Measurements from ENCODE around the gene SRSF1.

Gene SRSF1

DNA sequence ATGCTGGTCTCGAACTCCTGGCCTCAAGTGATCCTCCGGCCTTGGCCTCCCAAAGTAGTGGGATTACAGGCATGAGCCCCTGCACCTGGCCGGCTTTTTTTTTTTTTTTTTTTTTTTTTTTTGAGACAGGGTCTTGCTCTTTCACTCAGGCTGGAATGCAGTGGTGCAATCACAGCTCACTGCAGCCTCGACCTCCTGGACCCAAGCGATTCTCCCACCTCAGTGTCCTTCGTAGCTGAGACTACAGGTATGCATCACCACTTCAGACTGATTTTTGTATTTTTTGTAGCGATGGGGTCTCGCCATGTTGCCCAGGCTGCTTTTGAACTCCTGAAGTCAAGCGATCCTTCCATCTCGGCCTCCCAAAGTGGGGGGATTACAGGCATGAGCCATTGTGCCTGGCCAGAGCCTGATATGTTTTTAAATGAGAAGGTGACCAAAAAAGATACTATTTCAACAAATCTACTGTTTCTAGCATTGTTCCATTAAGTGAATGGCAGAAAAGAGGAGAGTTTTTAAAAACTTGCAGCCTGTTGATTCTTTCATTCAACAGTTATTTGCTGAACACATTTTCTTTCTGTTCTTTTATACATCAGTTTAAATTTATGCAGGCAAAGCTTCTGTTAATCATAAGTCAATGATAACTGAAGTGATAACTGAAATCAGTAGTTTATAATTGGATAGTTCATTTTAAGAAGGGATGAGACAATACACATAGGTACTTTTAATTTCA is 3.2 kb upstream of the SRSF1 start:
- DNase-seq: no peak

DNA sequence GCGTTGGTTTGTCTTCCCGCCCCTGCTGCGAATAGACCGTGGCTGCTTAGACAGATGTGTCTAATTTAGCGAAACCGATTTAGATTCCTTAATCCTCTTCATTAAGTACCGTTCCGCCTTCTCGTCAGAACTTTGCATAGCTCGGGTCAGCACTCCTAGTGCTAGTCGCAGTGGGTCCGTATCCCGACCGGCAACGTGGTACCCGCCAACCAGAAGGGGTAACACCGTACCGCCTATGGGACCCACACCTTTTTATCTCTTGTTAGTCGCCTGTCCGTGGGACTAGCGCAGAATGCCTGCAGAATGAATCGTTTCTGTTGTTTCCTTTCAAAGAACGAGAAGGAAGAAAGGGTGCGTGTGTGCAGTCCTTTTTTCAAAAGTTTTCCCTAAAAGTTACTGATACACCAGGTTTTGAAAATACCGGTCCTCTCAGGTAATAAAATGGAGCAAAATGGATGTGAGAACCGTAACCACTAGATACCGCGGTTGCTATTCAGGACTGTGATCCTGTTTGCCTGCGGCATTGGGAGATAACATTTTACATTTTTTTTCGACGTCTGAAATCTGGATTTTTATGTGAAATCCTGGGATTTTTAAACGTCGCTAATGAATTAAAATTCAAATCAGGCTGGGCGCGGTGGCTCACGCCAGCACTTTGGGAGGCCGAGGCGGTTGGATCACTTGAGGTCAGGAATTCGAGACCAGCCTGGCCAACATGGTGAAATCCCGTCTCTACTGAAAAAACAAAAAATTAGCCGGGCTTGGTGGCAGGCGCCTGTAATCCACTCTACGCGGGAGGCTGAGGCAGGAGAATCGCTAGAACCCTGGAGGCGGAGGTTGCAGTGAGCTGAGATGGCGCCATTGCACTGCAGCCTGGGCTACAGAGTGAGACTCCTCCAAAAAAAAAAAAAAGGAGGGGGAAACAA is 998 bp upstream of the SRSF1 start:
- no peak for DNase-seq

GRCh38 chr17:58006560-58006923 is 504 bp downstream of the SRSF1 start:
- peak; percentile 56 for DNase-seq

GRCh38 chr17:58005728-58006559 is 1.1 kb downstream of the SRSF1 start:
- DNase-seq: no peak

DNA sequence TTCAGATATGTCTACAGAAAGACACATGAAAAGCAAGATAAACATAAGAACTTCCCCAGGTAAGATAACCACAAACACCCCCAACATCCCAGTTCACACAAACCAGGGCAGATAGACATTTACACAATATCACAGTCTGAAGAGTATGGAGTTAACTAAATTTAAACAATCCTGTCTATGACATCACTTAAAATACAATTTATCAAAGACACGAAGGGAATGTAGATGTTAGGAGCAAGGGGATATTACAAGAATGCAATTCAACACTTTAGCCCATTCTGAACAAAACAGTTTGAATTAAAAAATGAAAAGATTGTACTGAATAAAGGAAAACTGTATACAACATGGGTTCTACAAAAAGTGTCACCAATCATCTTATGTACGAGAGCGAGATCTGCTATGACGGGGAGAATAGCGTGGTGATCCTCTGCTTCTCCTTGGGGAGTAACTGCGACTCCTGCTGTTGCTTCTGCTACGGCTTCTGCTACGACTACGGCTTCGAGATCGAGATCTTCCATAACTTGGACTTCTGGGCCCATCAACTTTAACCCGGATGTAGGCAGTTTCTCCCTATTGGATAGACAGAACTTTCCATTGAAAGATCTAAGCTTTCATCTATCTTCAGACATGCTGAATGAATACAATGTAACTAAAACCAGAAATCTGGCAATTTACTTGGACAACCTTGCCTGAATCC is 1.9 kb downstream of the SRSF1 start:
- DNase-seq: no peak

DNA sequence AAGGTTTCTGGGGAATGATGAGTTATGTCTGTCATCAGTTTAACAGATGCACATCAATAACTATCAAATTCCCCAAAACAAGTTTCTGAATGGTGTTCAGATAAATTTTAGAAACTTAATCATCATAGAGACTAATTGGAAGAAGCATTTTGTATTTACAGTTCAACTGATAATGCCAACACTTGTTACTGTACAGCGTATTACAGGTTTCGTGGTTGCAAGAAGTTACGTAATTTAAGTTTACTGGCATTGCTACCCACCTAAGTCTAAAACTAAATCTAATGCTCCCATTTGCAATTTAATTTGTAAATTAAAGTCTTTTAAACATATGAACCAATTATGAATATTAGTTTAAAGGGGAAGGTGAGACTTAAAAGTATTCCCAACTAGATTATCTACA is 3.0 kb downstream of the SRSF1 start:
- no peak for DNase-seq

- no peak for DNase-seq
These were observed 4.1 kb downstream of the SRSF1 start for GRCh38 chr17:58002973-58003372.

- DNase-seq: no peak
These were observed 4.7 kb downstream of the SRSF1 start for GRCh38 chr17:58002154-58002948.

DNA sequence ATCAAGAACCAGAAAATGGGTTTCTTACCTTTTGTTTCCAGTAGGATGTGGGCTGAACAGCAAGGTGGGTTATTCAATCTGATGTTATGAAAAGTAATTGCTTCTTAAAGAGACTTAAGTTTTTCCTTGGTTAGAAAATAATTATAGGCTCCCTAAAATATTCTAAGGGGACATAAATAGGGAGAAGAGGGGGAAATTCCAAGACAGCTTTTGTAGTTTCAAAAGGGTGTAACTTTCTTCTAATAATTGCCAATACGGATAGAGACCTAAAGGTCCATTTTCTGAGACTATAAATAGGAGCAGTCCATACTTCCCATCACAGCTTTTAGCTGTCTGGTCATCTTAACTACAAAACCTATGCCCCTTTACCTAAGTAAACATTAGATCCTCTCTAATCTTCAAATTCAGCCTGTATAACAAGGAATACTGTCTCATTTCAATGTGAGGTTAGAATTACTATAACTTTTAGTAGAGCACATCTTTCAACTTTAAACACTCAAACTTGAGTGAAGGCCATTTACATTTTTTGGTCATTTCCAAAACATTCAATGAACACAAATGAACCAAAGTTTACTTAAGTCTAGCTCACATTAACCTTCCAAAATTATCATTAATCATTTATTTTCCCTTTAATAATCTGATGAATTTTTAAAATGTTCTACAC is 5.5 kb downstream of the SRSF1 start:
- no peak for DNase-seq

DNA sequence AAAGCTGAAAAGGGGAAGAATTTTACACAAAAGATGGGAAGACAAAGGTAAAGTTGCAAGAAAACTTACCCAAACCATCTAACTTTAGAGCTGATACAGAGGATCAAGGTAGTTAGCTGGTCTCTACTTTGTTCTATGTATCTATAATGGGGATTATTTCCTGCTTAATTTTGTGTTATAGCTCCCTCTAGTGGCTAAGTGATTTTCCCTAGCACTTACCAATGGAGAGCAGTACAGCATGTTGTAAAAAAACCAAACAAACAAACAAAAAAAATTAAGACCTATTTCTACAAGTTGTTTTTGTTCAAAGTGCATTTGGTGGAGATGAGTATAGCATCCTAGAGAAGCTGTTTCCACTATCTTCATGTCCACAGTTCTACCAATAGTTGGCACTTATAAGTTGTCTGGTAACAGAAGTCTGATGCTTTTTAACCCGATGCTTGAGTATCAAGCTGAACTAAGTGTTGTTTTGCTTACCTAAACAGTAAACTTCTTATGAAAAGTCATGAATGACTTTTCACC is 7.5 kb downstream of the SRSF1 start:
- DNase-seq: peak; percentile 69

DNA sequence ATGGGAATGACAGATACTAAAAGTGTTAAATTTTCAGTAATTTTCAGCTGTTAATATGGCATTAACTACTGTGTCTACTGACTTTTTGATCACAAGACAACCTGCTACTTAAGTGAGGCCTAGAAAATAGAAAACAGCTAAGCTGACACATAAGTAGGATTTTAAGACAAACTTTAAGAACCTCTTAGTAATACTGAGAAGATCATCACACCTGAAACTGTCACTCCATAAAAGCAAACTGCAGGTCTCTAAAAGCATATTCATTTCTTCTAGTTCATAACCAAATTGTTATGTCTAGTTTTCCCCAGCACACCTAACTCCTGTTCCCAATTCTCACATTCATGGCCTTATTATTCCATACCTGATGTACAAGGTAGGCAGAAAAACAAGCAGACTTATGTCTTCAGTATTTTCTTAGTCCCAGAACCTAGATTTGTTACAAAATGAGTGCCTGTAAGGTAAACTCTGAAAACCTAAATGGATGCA is 8.0 kb downstream of the SRSF1 start:
- no peak for DNase-seq

- no peak for DNase-seq
These were observed 9.8 kb downstream of the SRSF1 start for GRCh38 chr17:57997085-57997809.

DNA sequence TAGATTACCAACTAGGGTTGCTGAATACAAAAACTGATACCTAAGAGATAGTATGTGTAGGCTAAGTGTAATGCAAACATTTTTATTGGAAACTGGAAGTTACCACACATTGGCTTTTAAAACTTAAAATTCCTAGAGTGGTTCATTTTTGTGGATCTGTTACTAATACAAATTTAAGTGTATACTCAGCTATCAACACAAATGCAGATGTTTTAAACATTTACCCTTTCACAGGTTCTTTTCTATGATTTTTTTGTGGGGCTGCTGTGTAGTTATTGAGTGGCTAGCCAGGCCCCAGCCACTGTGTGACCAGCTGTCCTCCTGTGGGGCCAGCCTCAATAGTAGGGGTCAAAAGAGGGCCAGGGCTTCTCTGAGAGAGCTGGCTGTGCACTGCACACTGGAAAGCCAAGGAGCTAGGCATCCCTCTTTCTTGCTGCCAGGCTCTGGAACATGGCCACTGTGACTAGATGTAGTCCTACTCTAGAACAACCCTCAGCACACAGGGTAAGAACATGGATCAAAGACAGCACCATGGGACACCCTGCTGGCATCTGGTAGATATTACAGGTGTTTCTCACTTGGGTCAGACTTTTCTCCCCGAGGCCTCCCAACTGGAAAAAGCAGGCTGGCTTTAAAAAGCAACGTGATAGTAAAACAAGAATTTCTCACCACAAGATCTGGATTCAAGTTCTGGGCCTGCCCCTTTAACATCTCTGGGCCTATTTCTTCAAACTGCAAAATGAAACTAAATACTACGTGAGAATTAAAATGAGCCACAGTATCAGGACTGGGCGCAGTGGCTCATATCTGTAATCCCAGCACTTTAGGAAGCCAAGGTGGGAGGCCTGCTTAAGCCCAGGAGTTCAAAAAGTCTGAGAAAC is 11.7 kb downstream of the SRSF1 start:
- peak; percentile 80 for DNase-seq

GRCh38 chr17:57994436-57994835 is 12.6 kb downstream of the SRSF1 start:
- no peak for DNase-seq

- peak; percentile 52 for DNase-seq
These were observed 13.3 kb downstream of the SRSF1 start for GRCh38 chr17:57993471-57994365.

DNA sequence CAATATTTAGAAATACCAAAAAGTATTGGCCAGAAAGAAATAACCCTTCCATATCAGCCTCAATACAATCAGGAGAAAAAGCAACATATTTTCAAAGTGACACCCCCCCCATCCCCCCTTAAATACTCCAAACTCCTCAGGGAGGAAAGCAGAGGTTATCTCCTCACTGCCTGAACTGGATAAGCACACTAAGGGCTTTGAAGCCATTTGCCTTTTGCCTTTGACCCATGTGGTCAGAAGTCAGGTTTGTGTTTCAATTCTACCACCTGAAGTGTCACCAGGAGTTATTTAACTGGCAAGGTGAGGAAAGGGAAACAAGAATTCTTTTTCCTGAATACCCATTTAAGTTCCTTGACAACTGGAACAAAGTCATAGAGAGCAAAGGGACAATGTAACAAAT is 15.5 kb downstream of the SRSF1 start:
- DNase-seq: no peak

GRCh38 chr17:57990037-57990436 is 17.0 kb downstream of the SRSF1 start:
- no peak for DNase-seq

All from NCI-H1092 treated with DMSO at 0.1 percent for 48 hours (cell line).